Subcutaneous adipose tissue (tissue), 4 donors: ENCODE measurements around the gene NAV3. TPM values are rescaled to one million over a fixed set of nuclear protein-coding genes. Genes with fewer than 3 reads are reported as not detected.

Experiments used
- total RNA-seq, 4 donors: library from RNA; depleted of rRNA; stranded (reverse); fragments of >200 nt; gene quantifications; one replicate each; pipeline ENCODE4 v1.1.0, GENCODE V29; 2016
- TF ChIP-seq, protein P1 (sequence below): fragments of 450-650 bp; IDR thresholded peaks from one replicate; pipeline ENCODE4 v1.5.1; 2016; ENCODE audit warnings: low read depth, mild to moderate bottlenecking, control low read depth, antibody characterized with exemption, moderate library complexity

Gene NAV3
- total RNA-seq, 4 donors from 2014 or later: 9.3 to 36.6 (median 20.6) TPM

DNA sequence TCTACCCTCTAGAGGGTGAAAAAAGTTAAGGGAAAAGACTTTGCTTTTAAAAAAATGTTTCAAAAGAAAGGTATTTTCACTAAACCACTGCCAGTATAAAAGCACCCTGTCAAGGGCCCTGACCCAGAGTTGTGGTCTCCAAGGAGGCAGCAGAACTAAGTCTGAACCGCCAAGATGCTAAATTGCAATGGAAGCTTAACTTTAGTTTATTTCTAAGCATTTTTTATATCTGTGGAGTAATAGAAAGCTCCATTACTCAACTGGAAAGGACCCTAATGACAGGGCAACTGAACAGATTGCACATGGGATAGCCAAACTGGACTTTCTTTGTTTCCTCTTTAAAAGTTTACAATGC lies 379.8 kb downstream of the NAV3 start:
- TF ChIP-seq, protein P1, sequence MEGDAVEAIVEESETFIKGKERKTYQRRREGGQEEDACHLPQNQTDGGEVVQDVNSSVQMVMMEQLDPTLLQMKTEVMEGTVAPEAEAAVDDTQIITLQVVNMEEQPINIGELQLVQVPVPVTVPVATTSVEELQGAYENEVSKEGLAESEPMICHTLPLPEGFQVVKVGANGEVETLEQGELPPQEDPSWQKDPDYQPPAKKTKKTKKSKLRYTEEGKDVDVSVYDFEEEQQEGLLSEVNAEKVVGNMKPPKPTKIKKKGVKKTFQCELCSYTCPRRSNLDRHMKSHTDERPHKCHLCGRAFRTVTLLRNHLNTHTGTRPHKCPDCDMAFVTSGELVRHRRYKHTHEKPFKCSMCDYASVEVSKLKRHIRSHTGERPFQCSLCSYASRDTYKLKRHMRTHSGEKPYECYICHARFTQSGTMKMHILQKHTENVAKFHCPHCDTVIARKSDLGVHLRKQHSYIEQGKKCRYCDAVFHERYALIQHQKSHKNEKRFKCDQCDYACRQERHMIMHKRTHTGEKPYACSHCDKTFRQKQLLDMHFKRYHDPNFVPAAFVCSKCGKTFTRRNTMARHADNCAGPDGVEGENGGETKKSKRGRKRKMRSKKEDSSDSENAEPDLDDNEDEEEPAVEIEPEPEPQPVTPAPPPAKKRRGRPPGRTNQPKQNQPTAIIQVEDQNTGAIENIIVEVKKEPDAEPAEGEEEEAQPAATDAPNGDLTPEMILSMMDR: no peak

DNA sequence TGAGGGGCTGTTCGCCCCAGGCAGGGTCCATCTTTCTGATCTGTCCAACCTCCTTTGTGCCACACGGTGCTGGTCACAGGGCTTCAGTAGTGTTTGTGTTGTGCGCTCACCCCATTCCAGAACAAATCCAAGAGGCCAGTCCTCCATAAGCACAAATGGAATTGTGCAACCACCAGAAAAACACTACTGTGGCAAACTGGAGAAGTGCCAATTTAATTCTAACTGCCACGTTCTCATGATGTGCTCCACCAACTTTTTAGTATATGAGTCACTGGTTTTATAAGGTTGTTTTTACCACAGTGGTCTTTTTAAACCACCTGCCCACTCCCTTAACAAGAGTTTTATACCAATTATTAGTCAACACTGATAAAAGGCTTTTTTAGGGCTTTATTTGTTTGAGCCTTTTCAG lies 380.2 kb downstream of the NAV3 start:
- TF ChIP-seq, protein P1: no peak

DNA sequence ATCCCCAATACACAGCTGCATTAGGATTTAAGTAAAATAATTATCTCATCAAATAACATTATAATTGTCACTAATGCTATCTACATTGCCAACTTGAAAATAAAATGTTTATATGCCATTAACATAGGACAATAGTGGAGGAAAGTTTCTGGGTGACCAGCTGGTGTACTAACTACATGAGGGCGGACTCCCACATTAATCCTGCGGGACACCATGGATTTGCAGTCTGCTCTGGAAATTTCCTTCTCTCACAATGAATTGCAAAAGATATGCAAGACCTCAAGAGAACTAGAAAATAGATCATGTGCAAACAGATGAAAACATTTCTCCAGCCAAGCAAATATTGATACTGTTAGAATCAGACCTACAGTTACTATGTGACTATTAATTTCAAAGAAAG lies 390.1 kb downstream of the NAV3 start:
- TF ChIP-seq, protein P1: no peak

DNA sequence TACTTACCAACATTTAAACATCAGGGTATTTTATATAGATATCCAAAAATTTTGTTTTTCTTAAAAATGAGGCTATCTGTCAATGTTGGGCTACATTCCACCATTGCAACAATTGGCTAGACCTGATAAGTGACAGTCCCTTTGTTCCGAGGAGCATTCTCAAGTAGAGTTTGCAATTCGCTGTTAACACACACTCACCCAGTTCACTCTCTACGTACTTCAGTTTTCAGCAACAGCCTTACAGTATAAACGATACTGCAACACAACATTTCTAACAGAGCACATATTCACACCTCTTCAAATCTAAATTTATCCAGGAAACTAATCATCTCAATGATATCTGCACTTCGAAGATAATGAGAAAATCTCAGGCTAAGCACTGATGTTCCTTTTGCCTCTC lies 393.5 kb downstream of the NAV3 start:
- TF ChIP-seq, protein P1: no peak

DNA sequence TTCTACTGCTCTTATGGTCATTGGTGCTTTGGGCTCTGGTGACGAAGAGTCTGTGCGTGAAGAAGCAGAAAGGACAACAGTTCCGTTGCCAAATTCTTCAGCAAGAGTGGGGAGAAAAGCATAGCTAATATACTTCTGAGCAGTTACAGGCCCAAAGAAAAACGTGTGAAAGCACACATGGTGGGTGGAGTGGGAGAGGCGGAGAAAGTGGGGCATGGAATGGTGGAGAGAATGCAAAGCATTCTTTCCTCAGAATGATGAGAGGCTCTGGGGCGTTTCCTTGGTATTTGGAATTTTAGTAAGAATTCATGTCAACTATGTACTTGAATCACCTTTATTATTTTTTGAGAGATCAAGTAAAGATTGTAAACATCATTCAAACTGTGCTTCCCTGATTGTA lies 396.1 kb downstream of the NAV3 start:
- TF ChIP-seq, protein P1: no peak

DNA sequence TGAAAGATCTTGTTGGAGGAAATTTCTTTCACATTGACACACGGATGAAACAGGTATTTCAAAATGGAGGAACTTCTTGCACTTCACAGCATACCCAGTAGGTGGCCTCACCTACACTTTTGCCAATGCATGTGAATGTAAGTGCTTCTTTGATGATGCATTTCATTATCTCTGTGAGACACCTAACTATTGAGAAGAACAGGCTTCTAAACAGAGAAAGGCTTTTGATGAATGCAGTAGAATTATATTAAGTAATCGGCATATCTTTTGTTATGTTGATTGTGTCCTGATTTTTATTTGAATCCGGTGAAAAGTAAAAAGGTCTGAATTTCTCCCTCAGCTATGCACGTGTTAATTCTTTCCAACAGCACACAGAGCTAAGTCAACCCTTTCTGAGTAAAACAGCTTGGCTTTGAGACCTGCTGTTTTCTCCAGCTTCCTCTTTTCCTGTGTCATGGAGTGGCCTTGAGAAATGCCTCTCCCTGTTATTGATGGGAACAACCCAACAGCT lies 399.0 kb downstream of the NAV3 start:
- TF ChIP-seq, protein P1: no peak

DNA sequence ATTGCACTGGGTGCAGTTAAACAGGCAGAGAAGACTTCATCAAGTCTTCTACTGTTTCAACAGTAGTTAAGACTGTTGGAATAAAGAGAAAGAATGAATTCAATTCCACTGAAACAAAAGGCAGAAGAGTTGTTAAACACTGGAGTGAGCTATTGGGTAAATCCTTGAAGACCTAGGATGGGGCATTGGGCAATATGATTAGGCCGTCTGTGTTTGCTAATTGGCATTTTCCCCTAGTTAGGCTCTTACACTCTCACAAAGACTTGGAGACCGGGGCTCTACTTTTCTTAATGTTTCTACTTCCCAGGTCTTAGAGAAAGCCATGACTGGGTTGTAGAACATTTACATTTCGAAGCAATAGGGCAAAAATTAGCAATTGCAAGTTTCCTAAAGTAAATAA lies 402.1 kb downstream of the NAV3 start:
- TF ChIP-seq, protein P1: no peak
